ENCODE data around the gene ITPK1. TPM values are rescaled to one million over a fixed set of nuclear protein-coding genes. Genes with fewer than 3 reads are reported as not detected.
"Not testable (repeated sequence)": the region's sequence is repeated elsewhere in the genome, so short reads cannot be mapped to it uniquely, and the experiment has no call there.

ITPK1 gene
- 75.1 and 92.1 TPM in 2 replicates for total RNA-seq (2014; rRNA removed; shearing (Covaris generic))

DNA sequence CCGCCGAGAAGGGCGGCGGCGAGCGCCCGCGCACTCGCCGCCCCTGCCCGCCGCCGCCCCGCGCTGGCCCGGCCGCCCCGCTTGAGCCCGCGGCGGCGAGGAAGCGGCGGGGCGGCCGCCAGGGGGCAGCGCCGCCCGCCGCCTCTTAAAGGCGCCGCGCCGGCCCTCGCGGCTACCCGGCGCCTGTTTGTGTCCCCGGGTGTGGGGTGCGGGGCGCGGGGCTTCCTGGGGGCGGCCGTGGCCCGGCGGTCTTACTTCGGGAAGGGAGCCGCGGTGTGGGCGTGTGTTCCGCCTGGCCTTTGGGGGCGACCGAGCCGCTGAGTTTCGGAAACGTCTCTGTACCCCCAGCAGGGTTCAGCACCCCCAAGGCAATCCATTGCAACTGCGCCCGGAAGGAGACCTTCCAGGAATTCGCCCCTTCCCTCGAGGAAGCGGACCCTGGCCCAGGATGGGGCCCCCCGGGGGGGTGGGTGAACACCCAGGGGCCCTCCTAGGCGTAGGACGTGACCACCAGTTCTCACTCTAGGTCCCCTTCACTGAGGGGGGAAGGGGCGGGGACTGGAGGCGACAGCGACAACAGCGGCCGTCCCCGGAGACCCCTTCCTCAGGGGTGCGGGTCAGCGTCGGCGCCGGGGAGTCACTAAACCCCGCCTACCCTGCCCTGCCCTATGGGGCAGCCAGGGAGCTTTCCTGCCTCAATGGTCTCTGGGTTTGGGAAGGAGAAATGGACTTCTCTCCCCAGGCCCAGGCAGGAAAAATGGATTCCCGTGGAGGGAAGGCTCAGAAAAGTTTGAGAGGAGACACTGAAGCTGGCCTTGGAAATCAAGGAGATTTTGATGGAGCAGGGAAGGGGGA, at the start of gene ITPK1:
TSS of gene ITPK1 (minus strand) at position 105 of the 855 bp plus-strand sequence. CDS start 762 bp downstream, outside the sequence.
- DNase-seq: peak; percentile 94
- Histone ChIP-seq H3K4me3 (ENCODE audit: insufficient read depth, low read depth, low read length) (peak within 1 kb of the TSS; percentile 78), H3K27me3 (ENCODE audit: control insufficient read depth, insufficient read depth, low read length) (0 out of 2 replicates have a peak, but pooled peaks cover 2% of the 10 kb centered on the region), H3K36me3 (replicated peaks; ENCODE audit: control insufficient read depth, insufficient read depth, low read length) (no peaks in the 10 kb centered on the region)

DNA sequence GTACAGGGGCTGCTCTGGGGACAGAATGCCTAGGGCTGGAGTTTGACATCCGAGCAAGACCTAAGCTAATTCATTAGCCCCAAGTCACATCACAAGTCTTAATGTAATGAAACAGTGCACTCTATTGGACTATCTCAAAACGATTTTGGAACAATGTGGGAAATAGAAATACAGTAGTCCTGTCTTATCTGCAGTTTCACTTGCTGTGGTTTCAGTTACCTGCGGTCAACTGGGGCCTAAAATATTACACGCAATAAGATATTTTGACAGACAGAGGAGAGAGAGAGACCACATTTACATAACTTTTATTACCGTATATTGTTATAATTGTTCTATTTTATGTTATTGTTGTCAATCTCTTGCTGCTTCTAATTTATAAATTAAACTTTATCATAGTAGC, 47.8 kb upstream of the ITPK1 start:
- Histone ChIP-seq H3K27me3 (ENCODE audit: control insufficient read depth, insufficient read depth, low read length) (no peaks in the 10 kb centered on the region), H3K4me3 (ENCODE audit: insufficient read depth, low read depth, low read length) (no peak overlapping the region), H3K36me3 (replicated peaks; ENCODE audit: control insufficient read depth, insufficient read depth, low read length) (no peaks in the 10 kb centered on the region)
- no peak for DNase-seq

DNA sequence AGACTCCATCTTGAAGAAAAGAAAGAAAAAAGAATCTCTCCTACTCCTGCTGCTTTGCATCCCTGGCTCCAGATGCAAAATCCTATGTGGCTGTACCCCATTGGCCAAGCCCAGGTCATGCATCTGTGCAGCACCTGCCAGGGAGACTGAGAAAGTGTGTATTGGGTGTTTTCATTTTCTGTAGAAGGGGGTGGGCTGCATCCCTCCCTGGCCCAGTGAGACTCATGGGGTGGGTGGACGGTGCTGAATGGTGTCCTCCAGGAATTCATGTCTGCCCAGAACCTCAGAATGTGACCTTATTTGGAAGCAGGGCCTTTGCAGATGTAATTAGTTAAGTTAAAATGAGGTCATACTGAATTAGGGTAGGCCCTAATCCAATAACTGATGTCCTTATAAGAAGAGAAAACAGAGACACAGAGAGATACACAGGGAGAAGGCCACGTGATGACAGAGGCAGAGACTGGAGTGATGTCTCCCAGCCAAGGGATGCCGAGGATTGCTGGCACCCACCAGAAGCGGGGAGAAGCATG, 45.8 kb upstream of the ITPK1 start:
- no peaks in the 10 kb centered on the region for H3K27me3 ChIP-seq (ENCODE audit: control insufficient read depth, insufficient read depth, low read length)
- no peak for DNase-seq
- no peaks in the 10 kb centered on the region for H3K36me3 ChIP-seq (replicated peaks; ENCODE audit: control insufficient read depth, insufficient read depth, low read length)
- no peak overlapping the region for H3K4me3 ChIP-seq (ENCODE audit: insufficient read depth, low read depth, low read length)

DNA sequence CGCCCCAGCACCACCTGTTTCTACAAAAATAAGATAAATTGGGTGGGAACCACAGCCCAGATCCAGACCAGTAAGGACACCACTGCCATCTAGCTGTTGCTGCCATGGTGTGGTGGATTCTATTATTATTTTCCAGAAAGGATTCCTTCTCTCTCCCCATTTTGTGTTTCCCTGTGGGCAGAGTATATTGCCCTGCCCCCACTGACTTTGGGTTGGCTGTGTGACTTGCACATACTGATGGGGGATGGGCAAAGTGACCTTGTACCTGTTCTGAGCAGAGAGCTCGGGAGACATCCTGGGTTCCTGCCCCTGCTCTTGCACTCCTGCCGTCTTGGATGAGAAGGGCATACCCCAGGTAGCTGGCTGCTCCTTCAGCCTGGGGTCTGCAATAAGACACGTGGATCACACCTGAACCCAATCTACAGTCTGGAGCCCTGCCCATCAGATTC, 44.7 kb upstream of the ITPK1 start:
- H3K36me3 ChIP-seq (replicated peaks; ENCODE audit: control insufficient read depth, insufficient read depth, low read length): no peaks in the 10 kb centered on the region
- DNase-seq: peak; percentile 66
- no peak overlapping the region for H3K4me3 ChIP-seq (ENCODE audit: insufficient read depth, low read depth, low read length)
- no peaks in the 10 kb centered on the region for H3K27me3 ChIP-seq (ENCODE audit: control insufficient read depth, insufficient read depth, low read length)

DNA sequence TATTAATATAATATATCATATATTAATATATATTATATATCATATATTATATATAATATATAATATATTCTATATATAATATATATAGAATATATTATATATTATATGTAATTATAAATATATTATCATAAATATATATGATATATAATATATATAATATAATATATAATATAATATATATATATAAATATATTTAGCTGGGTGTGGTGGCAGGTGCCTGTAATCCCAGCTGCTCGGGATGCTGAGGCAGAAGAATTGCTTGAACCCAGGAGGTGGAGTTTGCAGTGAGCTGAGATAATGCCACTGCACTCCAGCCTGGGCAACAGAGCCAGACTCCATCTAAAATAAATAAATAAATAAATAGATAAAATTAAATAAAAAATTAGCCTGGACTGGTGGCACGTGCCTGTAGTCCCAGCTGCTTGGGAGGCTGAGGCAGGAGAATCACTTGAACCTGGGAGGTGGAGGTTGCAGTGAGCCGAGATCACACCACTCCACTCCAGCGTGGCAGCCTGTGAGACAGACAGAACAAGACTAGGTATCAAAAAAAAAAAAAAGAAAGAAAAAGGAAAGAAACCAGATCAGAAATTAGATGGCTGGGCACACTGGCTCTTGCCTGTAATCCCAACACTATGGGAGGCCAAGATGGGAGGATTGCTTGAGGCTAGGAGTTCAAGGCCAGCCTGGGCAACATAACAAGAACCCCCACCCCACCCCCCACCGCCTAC, 44.1 kb upstream of the ITPK1 start:
- not testable (repeated sequence) for H3K36me3 ChIP-seq (replicated peaks; ENCODE audit: control insufficient read depth, insufficient read depth, low read length); H3K27me3 ChIP-seq (ENCODE audit: control insufficient read depth, insufficient read depth, low read length); H3K4me3 ChIP-seq (ENCODE audit: insufficient read depth, low read depth, low read length); DNase-seq

DNA sequence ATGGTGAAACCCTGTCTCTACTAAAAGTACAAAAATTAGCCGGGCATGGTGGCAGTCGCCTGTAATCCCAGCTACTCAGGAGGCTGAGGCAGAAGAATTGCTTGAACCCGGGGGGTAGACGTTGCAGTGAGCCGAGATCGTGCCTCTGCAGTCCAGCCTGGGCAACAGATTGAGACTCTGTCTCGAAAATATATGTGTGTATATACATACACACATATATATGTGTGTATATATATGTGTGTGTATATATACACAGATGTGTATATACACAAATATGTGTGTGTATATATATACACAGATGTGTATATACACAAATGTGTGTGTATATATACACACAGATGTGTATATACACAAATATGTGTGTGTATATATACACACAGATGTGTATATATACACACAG, 42.6 kb upstream of the ITPK1 start:
- DNase-seq; H3K36me3 ChIP-seq (replicated peaks; ENCODE audit: control insufficient read depth, insufficient read depth, low read length); H3K4me3 ChIP-seq (ENCODE audit: insufficient read depth, low read depth, low read length); H3K27me3 ChIP-seq (ENCODE audit: control insufficient read depth, insufficient read depth, low read length): not testable (repeated sequence)

DNA sequence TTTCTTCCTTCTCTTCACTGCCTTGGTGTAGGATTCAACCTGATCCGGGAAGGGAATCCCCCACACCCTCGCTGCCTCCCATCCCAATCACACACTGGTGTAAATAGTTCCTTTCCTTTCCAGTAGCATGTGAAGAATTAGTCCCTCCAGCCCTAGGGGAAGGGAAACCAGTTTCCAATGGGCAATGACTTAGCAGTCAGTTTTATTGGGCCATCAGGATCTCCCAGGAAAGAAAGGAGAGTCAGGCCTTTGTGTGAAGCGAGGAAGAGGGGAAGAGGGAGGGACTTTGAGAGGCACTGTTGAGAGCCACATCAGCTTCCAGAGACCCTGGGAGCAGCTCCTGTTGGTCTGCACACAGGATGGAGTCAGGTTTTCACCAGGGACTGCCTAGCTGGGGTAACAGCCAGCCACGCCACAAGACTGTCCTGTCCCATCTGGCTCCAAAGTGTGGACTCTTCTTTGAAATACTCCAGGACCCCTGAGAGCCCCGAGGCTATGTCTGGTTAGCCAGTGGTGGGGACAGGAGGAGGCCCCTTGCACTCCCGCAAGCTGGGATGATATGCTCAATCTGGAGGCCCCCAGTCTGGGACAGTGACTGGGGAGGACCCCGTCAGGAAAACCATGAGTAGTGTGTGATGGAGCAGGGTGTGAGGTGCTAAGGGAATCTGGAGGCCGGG, 41.1 kb upstream of the ITPK1 start:
- no peak for DNase-seq
- Histone ChIP-seq H3K4me3 (ENCODE audit: insufficient read depth, low read depth, low read length) (no peak overlapping the region), H3K27me3 (ENCODE audit: control insufficient read depth, insufficient read depth, low read length) (no peaks in the 10 kb centered on the region), H3K36me3 (replicated peaks; ENCODE audit: control insufficient read depth, insufficient read depth, low read length) (no peaks in the 10 kb centered on the region)

DNA sequence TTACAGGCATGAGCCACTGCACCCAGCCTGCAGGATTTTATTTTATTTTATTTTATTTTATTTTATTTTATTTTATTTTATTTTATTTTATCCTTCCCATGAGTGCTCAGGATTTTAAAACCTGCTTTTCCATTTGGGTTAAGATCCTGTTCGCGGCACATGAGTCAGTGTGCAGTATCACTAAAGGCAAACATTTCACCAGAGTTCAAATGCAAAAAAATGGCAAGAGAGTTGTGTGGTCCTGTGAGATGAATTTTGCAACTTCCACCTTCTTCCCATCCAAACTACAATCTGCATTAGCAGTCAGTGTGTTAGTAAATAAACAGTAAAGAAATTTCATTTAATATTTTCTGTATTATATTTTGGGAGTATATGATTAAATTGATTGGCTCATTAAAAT, 39.9 kb upstream of the ITPK1 start:
- no peaks in the 10 kb centered on the region for H3K27me3 ChIP-seq (ENCODE audit: control insufficient read depth, insufficient read depth, low read length)
- no peak for DNase-seq
- no peaks in the 10 kb centered on the region for H3K36me3 ChIP-seq (replicated peaks; ENCODE audit: control insufficient read depth, insufficient read depth, low read length)
- H3K4me3 ChIP-seq (ENCODE audit: insufficient read depth, low read depth, low read length): no peak overlapping the region

DNA sequence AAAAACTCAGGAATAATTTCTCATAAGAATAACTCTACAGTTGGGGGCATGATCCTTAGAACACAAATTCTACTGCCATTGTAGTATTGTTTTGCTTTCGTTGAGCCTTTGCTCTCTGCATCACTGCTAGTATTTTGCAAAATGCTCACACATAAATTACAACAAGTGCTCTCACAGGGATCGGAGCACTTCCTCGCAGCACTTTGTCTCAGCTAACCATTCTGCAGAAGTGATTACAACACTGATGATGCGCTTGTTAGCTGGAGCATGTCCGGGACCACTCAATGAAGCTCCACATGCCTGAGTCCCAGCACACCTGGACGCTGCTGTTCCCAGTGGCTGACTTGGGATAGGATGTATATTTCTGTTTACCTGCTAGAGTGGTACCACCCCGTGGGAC, 37.4 kb upstream of the ITPK1 start:
- H3K27me3 ChIP-seq (ENCODE audit: control insufficient read depth, insufficient read depth, low read length): no peaks in the 10 kb centered on the region
- no peak overlapping the region for H3K4me3 ChIP-seq (ENCODE audit: insufficient read depth, low read depth, low read length)
- H3K36me3 ChIP-seq (replicated peaks; ENCODE audit: control insufficient read depth, insufficient read depth, low read length): no peaks in the 10 kb centered on the region

DNA sequence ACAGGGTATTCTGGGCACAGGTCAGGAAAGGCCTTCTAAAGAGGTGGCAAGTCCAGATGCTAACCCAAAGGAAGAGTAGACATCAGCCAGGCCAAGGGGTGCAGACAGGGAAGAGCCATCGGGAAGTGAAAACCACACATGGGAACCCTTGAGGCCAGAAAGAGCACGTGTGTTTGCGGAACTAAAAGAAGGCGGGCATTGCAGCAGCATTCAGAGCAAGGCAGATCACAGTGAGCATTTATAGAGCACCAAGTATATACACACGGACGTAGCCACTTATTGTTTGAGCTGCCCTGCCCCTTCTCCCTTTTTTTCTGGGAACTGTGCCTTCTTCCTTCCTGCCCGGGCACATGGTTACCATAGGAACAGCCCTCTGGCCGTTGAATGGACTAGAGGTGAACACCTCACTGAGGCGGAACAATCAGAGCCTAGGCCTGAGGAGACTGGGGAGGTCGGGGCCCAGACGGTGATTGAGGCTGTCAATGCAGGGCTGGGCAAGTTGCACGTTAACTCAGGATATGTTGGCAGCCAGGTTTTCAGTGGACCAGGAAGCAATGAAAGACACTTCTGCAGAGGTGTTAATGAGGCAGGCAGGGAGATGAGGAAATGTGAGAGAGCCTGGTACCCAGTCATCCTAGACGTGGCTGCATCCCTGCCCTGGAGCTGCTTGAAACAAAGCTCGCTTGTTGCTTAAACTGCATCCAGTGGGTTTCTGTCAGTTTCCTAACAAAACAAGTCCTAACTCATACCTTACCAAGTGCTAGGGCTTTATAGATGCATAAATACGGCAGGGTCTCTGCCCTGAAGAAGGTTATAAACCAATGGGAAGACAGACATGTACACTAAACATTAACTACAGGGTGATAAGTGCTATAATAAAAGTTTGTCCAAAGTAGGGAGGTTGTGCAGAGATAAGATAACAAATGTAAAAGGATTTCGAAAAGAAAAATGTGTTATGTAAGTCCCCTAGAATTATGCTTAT, 34.8 kb upstream of the ITPK1 start:
- DNase-seq: peak; percentile 45
- H3K4me3 ChIP-seq (ENCODE audit: insufficient read depth, low read depth, low read length): no peak overlapping the region
- H3K36me3 ChIP-seq (replicated peaks; ENCODE audit: control insufficient read depth, insufficient read depth, low read length): no peaks in the 10 kb centered on the region
- no peaks in the 10 kb centered on the region for H3K27me3 ChIP-seq (ENCODE audit: control insufficient read depth, insufficient read depth, low read length)

More for the DNA sequence above, 37.4 kb upstream of the ITPK1 start:
- no peak for DNase-seq

DNA sequence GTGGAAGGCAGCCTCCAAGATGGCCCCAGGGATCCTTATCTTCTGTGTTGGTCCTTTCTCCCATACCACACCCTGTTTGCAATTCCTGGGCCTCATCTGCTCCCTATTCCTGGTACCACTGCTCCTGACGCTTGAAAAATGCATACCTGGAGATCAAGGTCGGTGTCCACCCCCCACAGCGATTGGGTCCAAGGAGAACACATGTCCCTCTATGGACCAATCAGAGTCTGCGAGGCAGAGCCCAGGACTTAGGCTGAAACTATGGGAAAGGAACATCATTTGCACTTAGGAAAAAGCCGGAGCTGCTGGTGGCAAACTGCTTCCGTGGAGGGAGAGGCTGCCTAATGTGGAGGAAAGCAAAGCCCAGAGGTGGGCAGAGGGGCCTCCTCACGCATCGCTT, 33.3 kb upstream of the ITPK1 start:
- H3K27me3 ChIP-seq (ENCODE audit: control insufficient read depth, insufficient read depth, low read length): no peaks in the 10 kb centered on the region
- H3K4me3 ChIP-seq (ENCODE audit: insufficient read depth, low read depth, low read length): no peak overlapping the region
- peak; percentile 8 for DNase-seq
- no peaks in the 10 kb centered on the region for H3K36me3 ChIP-seq (replicated peaks; ENCODE audit: control insufficient read depth, insufficient read depth, low read length)

DNA sequence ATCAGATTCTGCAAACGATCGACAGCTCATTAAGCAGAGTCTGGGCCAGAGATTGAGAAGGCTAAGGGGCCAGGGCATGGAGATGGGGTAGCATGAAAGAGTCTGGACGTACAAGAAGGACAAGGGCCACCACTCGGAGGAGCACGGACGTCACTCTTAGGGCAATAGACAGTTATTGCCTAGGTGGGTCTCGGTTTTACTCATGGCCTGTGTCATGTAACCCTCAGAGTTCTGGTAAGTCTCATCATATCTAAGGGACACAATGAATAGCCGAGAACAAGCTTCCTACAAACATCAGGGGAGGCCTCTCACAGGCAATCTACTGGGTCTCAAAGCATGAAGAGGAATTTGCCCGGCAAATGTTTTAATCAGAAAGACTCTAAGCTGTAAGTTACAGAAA, 30.4 kb upstream of the ITPK1 start:
- no peaks in the 10 kb centered on the region for H3K27me3 ChIP-seq (ENCODE audit: control insufficient read depth, insufficient read depth, low read length)
- H3K36me3 ChIP-seq (replicated peaks; ENCODE audit: control insufficient read depth, insufficient read depth, low read length): no peaks in the 10 kb centered on the region
- no peak overlapping the region for H3K4me3 ChIP-seq (ENCODE audit: insufficient read depth, low read depth, low read length)
- DNase-seq: no peak

DNA sequence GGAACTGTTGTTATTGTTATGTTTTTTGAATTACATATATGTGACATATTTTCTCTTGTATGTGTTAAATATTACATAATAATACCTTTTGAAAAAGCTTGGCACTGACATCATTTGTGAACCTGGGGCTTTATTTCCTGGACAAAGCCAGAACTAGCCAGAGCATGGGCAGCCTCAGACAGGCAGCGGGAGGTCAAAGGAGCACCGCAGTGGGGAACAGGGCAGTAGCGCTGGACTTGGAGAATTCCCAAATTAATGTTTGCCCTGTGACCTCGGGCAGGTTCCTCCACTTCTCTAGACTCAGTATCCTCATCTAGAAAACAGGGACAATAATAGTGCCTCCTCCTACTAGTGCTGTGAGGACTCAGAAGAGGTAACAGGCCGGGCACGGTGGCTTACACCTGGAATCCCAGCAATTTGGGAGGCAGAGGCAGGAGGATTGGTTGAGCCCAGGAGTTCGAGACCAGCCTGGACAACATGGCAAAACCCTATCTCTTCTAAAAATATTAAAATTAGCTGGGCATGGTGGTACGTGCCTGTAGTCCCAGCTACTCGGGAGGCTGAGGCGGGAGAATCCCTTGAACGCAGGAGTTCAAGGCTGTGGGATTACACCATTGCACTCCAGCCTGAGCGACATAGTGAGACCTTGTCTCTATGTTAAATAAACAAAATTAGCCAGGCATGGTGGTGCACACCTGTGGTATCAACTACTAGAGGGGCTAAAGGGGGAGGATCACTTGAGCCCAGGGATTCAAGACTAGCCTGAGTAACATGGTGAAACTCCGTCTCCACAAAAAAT, 27.3 kb upstream of the ITPK1 start:
- Histone ChIP-seq H3K27me3 (ENCODE audit: control insufficient read depth, insufficient read depth, low read length) (no peaks in the 10 kb centered on the region), H3K4me3 (ENCODE audit: insufficient read depth, low read depth, low read length) (no peak overlapping the region), H3K36me3 (replicated peaks; ENCODE audit: control insufficient read depth, insufficient read depth, low read length) (no peaks in the 10 kb centered on the region)
- DNase-seq: no peak
